ENCODE measurements around the gene CFAP46.

The CFAP46 gene

DNA sequence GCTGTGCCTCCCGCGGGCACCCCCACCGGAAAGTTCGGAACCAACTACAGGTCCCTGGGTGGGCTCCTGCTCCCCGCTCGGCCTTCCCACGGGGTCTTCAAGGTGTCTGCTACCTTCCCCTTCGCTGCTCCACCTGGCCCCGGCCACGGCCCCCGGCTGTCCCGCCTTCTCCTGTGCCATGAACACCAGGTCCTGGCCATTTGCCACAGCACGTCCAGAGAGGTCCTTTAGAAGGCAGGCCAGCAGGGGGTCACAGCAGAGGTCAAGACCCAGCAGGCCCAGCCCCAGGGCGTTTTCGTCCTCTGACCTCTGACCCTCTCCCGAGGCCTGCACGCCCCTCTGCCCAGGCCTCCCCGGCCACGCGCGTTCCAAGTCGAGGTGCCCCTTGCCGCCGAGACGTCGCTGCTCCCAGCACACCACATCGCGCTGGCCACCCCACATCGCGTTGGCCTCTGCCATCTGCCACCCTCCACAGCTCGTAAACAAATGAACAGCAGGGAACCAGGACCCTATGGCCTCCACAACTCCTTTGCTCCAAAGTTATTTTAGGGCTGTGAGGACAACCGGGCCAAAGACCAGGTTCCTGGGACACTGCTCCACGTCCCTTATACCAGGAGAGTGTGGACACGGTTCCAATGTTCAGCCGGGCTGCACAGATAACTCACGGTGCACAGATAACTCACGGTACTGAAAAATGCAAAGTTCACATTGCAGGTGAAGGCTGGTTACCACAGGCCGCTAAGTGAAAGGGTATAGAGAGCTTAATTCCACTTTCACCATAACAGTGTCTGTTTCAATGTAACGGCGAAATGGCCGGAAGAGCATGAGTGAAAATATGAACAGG is 74.3 kb downstream of the CFAP46 start:
- TF ChIP-seq POLR2AphosphoS5 (IDR thresholded peaks at IDR 0.05; ENCODE audit: low read depth, low read length), result no peak
- no peak for TF ChIP-seq TAF1 (IDR thresholded peaks at IDR 0.05; ENCODE audit: borderline replicate concordance, insufficient read depth, low read length)
- TF ChIP-seq, protein P1, sequence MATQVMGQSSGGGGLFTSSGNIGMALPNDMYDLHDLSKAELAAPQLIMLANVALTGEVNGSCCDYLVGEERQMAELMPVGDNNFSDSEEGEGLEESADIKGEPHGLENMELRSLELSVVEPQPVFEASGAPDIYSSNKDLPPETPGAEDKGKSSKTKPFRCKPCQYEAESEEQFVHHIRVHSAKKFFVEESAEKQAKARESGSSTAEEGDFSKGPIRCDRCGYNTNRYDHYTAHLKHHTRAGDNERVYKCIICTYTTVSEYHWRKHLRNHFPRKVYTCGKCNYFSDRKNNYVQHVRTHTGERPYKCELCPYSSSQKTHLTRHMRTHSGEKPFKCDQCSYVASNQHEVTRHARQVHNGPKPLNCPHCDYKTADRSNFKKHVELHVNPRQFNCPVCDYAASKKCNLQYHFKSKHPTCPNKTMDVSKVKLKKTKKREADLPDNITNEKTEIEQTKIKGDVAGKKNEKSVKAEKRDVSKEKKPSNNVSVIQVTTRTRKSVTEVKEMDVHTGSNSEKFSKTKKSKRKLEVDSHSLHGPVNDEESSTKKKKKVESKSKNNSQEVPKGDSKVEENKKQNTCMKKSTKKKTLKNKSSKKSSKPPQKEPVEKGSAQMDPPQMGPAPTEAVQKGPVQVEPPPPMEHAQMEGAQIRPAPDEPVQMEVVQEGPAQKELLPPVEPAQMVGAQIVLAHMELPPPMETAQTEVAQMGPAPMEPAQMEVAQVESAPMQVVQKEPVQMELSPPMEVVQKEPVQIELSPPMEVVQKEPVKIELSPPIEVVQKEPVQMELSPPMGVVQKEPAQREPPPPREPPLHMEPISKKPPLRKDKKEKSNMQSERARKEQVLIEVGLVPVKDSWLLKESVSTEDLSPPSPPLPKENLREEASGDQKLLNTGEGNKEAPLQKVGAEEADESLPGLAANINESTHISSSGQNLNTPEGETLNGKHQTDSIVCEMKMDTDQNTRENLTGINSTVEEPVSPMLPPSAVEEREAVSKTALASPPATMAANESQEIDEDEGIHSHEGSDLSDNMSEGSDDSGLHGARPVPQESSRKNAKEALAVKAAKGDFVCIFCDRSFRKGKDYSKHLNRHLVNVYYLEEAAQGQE (IDR thresholded peaks at IDR 0.05; ENCODE audit: insufficient read depth in 1 of 2, low read depth in 2 of 2, low read length in 2 of 2), result no peak
- no peak for TF ChIP-seq FOXP2 (optimal IDR thresholded peaks at IDR 0.05; ENCODE audit: borderline replicate concordance, extremely low read depth, extremely low read length, insufficient read depth)
- TF ChIP-seq SIN3A (IDR thresholded peaks at IDR 0.05; ENCODE audit: borderline replicate concordance, insufficient read depth, low read length), result no peak

GRCh38 chr10:132866601-132867381 is 75.6 kb downstream of the CFAP46 start:
- TF ChIP-seq, protein P1 (IDR thresholded peaks at IDR 0.05; ENCODE audit: insufficient read depth in 1 of 2, low read depth in 2 of 2, low read length in 2 of 2), result no peak
- TF ChIP-seq TAF1 (IDR thresholded peaks at IDR 0.05; ENCODE audit: borderline replicate concordance, insufficient read depth, low read length), result no peak
- TF ChIP-seq SIN3A (IDR thresholded peaks at IDR 0.05; ENCODE audit: borderline replicate concordance, insufficient read depth, low read length), result no peak
- no peak for TF ChIP-seq POLR2AphosphoS5 (IDR thresholded peaks at IDR 0.05; ENCODE audit: low read depth, low read length)
- no peak for TF ChIP-seq FOXP2 (optimal IDR thresholded peaks at IDR 0.05; ENCODE audit: borderline replicate concordance, extremely low read depth, extremely low read length, insufficient read depth)

GRCh38 chr10:132865851-132866600 is 76.3 kb downstream of the CFAP46 start:
- TF ChIP-seq FOXP2 (optimal IDR thresholded peaks at IDR 0.05; ENCODE audit: borderline replicate concordance, extremely low read depth, extremely low read length, insufficient read depth) (no peak), TAF1 (IDR thresholded peaks at IDR 0.05; ENCODE audit: borderline replicate concordance, insufficient read depth, low read length) (no peak), POLR2AphosphoS5 (IDR thresholded peaks at IDR 0.05; ENCODE audit: low read depth, low read length) (no peak), SIN3A (IDR thresholded peaks at IDR 0.05; ENCODE audit: borderline replicate concordance, insufficient read depth, low read length) (no peak)
- TF ChIP-seq, protein P1 (IDR thresholded peaks at IDR 0.05; ENCODE audit: insufficient read depth in 1 of 2, low read depth in 2 of 2, low read length in 2 of 2), result no peak

GRCh38 chr10:132865171-132865631 is 77.2 kb downstream of the CFAP46 start:
- TF ChIP-seq SIN3A (IDR thresholded peaks at IDR 0.05; ENCODE audit: borderline replicate concordance, insufficient read depth, low read length) (no peak), POLR2AphosphoS5 (IDR thresholded peaks at IDR 0.05; ENCODE audit: low read depth, low read length) (no peak), FOXP2 (optimal IDR thresholded peaks at IDR 0.05; ENCODE audit: borderline replicate concordance, extremely low read depth, extremely low read length, insufficient read depth) (no peak), TAF1 (IDR thresholded peaks at IDR 0.05; ENCODE audit: borderline replicate concordance, insufficient read depth, low read length) (no peak)
- TF ChIP-seq, protein P1 (IDR thresholded peaks at IDR 0.05; ENCODE audit: insufficient read depth in 1 of 2, low read depth in 2 of 2, low read length in 2 of 2), result no peak
